Anterior cingulate cortex (tissue), 58 donors: Measurements from ENCODE around the gene ACTL9.
A peak's percentile ranks its signal among the peaks of the same experiment; 100 is the strongest.

ENCODE experiments used
- DNase-seq, 58 donors: peaks; one replicate each; lab custom pipeline; 2025; lab: John Stamatoyannopoulos, UW

Gene ACTL9

GRCh38 chr19:8686549-8686948 lies 12.0 kb downstream of the ACTL9 start:
- DNase-seq: no peak

- no peak for DNase-seq
These were observed 14.3 kb downstream of the ACTL9 start for GRCh38 chr19:8684001-8684902.

GRCh38 chr19:8682931-8683330 lies 15.7 kb downstream of the ACTL9 start:
- DNase-seq: no peak

DNA sequence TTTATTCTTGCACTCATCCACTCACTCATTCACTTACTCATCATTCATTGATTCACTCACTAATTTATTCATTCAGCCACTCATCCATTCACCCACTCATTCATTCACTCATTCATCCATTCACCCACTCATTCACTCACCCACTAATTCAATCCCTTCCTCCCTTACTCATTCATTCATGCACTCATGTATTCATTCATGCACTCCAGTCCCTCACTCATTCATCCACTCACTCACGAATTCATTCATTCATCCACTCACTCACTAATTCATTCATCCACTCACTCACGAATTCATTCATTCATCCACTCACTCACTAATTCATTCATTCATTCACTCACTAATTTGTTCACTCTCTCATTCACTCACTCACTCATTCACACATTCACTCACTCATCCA lies 16.1 kb downstream of the ACTL9 start:
- DNase-seq: no peak

DNA sequence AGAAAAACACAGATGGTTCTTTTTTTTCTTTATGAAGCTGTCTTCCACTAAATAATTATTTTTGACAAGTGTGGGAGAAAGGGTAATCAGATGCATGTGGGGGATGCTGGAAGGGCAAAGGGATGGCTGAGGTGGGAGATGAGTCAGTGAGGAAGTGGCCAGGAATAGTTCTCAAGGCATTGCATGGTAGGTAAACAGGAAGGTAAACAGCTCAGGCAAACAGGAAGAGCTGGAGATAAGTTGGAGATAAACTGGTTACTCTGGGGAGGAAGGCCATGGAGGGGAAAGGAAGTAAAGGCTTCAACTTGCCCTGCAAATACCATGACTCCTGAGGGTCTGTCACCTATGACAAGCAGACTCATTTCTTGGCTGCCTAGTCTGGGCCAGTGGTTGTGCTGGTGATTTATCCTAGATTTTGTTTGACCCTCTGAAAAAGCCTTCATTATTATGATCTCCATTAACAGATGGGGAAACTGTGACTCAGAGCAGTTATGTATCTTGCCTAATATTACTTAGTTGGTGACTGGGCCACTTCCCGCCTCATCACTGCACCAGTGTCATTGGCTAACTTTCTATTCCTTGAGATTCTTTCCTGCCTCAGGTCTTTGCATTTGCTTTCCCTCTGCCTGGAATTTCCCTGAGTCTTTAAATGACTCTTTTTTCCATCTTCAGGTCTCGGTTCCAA lies 17.1 kb downstream of the ACTL9 start:
- no peak for DNase-seq

DNA sequence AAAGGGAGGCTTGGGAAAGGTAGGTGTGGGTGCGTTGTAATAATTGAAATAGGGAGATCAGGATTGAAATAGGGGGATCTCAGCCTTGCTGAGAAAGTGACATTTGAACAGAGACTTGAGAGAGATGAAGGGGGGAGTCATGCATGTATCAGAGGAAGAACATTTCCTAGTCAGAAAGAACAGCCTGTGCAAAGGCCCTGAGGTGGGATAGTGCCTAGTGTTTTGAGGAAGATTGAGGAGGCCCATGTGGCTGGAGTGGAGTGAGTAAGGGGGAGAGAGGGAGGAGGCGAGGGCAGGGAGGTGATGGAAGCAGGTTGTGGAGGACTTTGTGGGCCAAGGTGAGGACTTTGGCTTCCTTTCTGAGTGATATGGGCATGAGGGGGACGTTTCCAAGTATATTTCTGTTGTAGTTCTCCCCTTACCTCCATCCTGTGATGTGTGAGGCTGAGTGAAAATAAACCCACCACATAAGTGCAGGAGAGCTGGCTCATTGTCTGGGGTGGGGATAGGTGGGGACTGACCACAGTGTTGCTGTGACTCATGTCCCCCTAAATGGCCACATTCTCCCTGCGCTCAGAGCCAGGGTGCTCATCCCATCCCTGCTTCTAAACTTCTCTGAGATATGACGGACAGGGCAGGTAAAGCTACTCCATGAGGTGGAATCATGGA lies 17.8 kb downstream of the ACTL9 start:
- DNase-seq: no peak

- DNase-seq: no peak
These were observed 20.3 kb downstream of the ACTL9 start for GRCh38 chr19:8678244-8678807.

GRCh38 chr19:8675066-8675465 lies 23.5 kb downstream of the ACTL9 start:
- no peak for DNase-seq

GRCh38 chr19:8673276-8673891 lies 25.2 kb downstream of the ACTL9 start:
- DNase-seq: no peak

DNA sequence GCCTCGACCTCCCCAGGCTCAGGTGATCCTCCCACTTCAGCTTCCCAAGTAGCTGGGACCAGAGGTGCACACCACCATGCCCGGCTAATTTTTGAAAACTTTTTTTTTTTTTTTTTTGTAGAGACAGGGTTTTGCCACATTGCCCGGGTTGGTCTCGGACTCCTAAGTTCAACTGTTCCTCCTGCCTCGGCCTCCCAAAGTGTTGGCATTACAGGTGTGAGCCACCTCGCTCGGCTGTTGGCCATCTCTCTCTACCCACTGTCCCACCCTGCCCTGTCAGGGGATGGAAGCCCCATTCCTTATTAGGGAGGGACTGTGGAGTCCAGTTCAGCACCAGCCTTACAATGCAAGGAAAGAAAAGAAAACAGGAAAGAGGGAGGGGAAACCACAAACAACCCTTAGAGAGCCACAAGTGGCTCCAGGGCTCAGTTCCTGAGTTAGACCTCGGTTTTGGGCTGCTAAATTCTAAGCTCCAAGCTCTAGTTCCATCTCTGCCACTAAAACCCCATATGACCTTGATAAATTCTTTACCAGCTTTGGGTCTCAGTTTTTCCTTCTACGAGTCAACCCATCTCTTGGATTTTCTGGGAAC lies 31.7 kb downstream of the ACTL9 start:
- DNase-seq: no peak

GRCh38 chr19:8665468-8666213 lies 33.0 kb downstream of the ACTL9 start:
- DNase-seq: no peak

DNA sequence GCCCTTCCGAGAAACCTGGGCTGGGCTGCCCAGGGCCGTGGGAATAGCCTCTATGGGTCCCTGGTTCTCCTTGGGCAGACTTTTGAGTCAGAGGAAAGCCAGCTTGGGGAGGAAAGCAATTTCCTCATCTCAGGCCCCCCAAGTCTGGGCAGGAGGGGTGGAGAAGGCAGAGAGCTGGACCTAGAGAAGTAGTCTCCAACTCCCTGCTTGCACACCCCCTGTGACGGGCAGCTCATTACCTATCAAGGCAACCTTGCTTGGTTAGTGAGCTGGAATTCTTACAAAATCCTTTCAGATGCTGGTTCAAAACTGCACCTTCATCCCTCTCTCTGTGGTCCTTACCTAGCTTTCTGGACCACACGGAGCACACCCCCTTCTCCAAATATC lies 33.9 kb downstream of the ACTL9 start:
- DNase-seq: no peak

GRCh38 chr19:8663920-8664670 lies 34.5 kb downstream of the ACTL9 start:
- no peak for DNase-seq

GRCh38 chr19:8662263-8662662 lies 36.3 kb downstream of the ACTL9 start:
- no peak for DNase-seq

- no peak for DNase-seq
These were observed 38.7 kb downstream of the ACTL9 start for GRCh38 chr19:8659905-8660304.

GRCh38 chr19:8657869-8658268 lies 40.7 kb downstream of the ACTL9 start:
- DNase-seq: no peak

- DNase-seq: peak in 1 of 58 donors; percentile 1
These were observed 43.3 kb downstream of the ACTL9 start for GRCh38 chr19:8655340-8655709.

- DNase-seq: peak in 20 of 58 donors; percentile 1 to 39 (median 12)
These were observed 43.8 kb downstream of the ACTL9 start for GRCh38 chr19:8654591-8655339.
